MCF 10A (cell line): ENCODE measurements around the gene CCHCR1. TPM values are rescaled to one million over a fixed set of nuclear protein-coding genes. Genes with fewer than 3 reads are reported as not detected.
"Not testable (repeated sequence)": the region's sequence is repeated elsewhere in the genome, so short reads cannot be mapped to it uniquely, and the experiment has no call there.

Experiments used
- BruUV-seq: library from RNA; stranded (reverse); fragments of 400-500 nt; replicated peaks from 2 replicates; lab custom pipeline; 2021; lab: Mats Ljungman, UMichigan
- CTCF ChIA-PET: fragments of 300-600 bp; sonication (Branson Sonifier 250); formaldehyde crosslinking; extraction: SDS; loops from one replicate; lab custom pipeline; 2021; ENCODE audit warnings: antibody characterized with exemption, inconsistent platforms; lab: Yijun Ruan, JAX
- POLR2A ChIA-PET: fragments of 300-600, 350-650 bp; sonication (Branson Sonifier 250); formaldehyde crosslinking; extraction: SDS; loops from one replicate; lab custom pipeline; 2020; ENCODE audit warnings: antibody characterized with exemption, inconsistent platforms; lab: Yijun Ruan, JAX
- DNase-seq: peaks from one replicate; pipeline ENCODE4 v3.0.0-alpha.2; 2018; ENCODE audit not compliant: unreplicated experiment
- H3K27ac Mint-ChIP-seq: one replicate; pipeline ENCODE4 v1.8.0; 2022; ENCODE audit warnings: mild to moderate bottlenecking, low read depth, mixed read lengths; ENCODE audit not compliant: unreplicated experiment
- H3K27me3 Mint-ChIP-seq: one replicate; pipeline ENCODE4 v1.8.0; 2022; ENCODE audit warnings: mixed read lengths; ENCODE audit not compliant: insufficient read depth, unreplicated experiment
- H3K36me3 Mint-ChIP-seq: one replicate; pipeline ENCODE4 v1.8.0; 2022; ENCODE audit warnings: mild to moderate bottlenecking, moderate library complexity, mixed read lengths; ENCODE audit not compliant: insufficient read depth, unreplicated experiment
- H3K4me1 Mint-ChIP-seq: one replicate; pipeline ENCODE4 v1.8.0; 2022; ENCODE audit warnings: mixed read lengths; ENCODE audit not compliant: insufficient read depth, unreplicated experiment
- H3K4me3 Mint-ChIP-seq: one replicate; pipeline ENCODE4 v1.8.0; 2022; ENCODE audit warnings: mild to moderate bottlenecking, moderate library complexity, mixed read lengths; ENCODE audit not compliant: unreplicated experiment
- H3K9me3 Mint-ChIP-seq: one replicate; pipeline ENCODE4 v1.8.0; 2022; ENCODE audit warnings: mixed read lengths; ENCODE audit not compliant: unreplicated experiment
- CTCF ChIP-seq: fragments of 200-600 bp; IDR thresholded peaks from one replicate; pipeline ENCODE4 v1.8.0; 2022; ENCODE audit warnings: antibody characterized with exemption, mild to moderate bottlenecking; ENCODE audit not compliant: unreplicated experiment
- intact Hi-C: fragments of 100-400 bp; cut with micrococcal nuclease; formaldehyde crosslinking; loops from 2 replicates; pipeline ENCODE4 v1.14.1; 2022
- total RNA-seq: library from RNA; stranded (reverse); gene quantifications from 2 replicates; pipeline ENCODE4 v1.2.3, GENCODE V29; 2022

Gene CCHCR1
- total RNA-seq, 1 experiment from 2014 or later = 18.4 TPM

DNA sequence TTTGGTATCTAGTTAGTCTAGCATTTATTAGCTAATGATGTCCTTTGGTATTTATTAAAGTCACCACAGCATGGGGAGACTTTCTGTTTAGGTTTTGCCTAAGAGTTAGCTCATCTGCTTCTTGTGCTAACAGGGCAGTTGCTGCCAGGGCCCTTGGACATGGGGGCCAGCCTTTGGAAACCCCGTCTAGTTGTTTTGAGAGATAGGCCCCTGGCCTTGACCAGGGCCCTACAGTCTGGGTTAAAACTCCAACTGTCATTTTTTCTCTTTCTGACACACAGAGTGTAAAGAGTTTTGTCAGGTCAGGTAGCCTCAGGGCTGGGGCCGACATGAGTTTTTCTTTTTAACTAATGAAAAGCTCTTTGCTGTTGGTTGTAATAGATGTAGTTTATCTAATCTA, 25.7 kb upstream of the CCHCR1 start:
- Mint-ChIP-seq H3K36me3 (peaks cover 19% of the 10 kb centered on the region), H3K27ac (peak overlapping the region; percentile 42)
- BruUV-seq, H3K27me3 Mint-ChIP-seq, H3K4me1 Mint-ChIP-seq, H3K4me3 Mint-ChIP-seq, H3K9me3 Mint-ChIP-seq, intact Hi-C loops, DNase-seq: not testable (repeated sequence)
- POLR2A ChIA-PET = interaction anchor here (1.5 kb wide), 1 partner anchor 22 kb away, joined by 3 read pairs; no protein-coding TSS in a partner anchor
- CTCF ChIA-PET = interaction anchor here (1.4 to 1.7 kb wide), 2 partner anchors 19 to 183 kb away, joined by 4 to 7 read pairs; no protein-coding TSS in a partner anchor

DNA sequence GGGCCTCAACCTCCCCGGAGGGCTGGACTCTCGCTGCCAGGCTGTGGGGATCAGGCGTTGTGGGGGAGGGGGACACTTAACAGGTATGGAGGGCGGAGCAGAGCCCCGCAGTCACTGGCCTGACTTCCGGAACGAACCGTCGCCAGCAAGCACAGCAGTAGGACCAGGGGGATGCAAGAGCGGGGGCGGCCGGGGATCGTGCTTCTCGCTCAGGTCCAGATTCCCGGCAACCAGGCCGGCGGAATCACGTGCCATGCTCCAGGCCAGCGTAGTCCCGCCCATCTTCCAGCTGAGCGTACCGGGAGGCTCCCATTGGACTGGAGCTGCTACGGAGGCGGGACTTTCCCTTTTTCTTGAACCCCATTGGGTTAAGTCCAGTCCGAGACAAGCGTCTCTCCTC, 22.9 kb upstream of the CCHCR1 start:
- H3K27me3 Mint-ChIP-seq = no peaks in the 10 kb centered on the region
- peaks cover 12% of the 10 kb centered on the region for H3K36me3 Mint-ChIP-seq
- H3K4me1 Mint-ChIP-seq = peaks cover 15% of the 10 kb centered on the region
- no TSS peak for BruUV-seq
- no peak for DNase-seq
- TF ChIP-seq CTCF = no peak
- H3K9me3 Mint-ChIP-seq = no peaks in the 10 kb centered on the region
- intact Hi-C loops = no loop called here
- H3K4me3 Mint-ChIP-seq = no peak overlapping the region
- POLR2A ChIA-PET = no interaction called here
- CTCF ChIA-PET = no interaction called here
- H3K27ac Mint-ChIP-seq = no peak overlapping the region

DNA sequence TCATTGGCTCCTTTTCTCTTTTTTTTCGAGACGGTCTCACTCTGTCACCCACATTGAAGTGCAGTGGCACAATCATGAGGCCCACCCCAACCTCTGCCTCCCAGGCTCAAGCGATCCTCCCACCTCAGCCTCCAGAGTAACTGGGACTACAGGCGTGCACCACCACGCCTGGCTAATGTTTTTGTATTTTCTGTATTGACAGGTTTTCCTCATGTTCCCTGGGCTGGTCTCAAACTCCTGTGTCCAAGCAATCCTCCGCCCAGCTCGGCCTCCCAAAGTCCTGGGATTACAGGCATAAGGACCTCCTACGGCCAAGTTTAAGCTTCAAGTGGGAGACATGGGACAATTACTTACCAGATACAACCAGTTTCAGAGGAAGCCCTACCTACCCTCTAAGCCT, 22.3 kb upstream of the CCHCR1 start:
- Mint-ChIP-seq H3K27ac (no peak overlapping the region), H3K4me3 (no peak overlapping the region), H3K9me3 (no peaks in the 10 kb centered on the region), H3K4me1 (peaks cover 15% of the 10 kb centered on the region), H3K27me3 (no peaks in the 10 kb centered on the region), H3K36me3 (peaks cover 12% of the 10 kb centered on the region)
- TF ChIP-seq CTCF = no peak
- POLR2A ChIA-PET = no interaction called here
- BruUV-seq = no TSS peak
- CTCF ChIA-PET = no interaction called here
- intact Hi-C loops = no loop called here
- no peak for DNase-seq

GRCh38 chr6:31179042-31179386, 21.4 kb upstream of the CCHCR1 start:
- H3K27ac Mint-ChIP-seq = no peak overlapping the region
- no peak overlapping the region for H3K4me3 Mint-ChIP-seq
- intact Hi-C loops = no loop called here
- H3K27me3 Mint-ChIP-seq = no peaks in the 10 kb centered on the region
- BruUV-seq = no TSS peak
- no peaks in the 10 kb centered on the region for H3K9me3 Mint-ChIP-seq
- no peak for TF ChIP-seq CTCF
- ChIA-PET POLR2A (no interaction called here), CTCF (no interaction called here)
- peaks cover 15% of the 10 kb centered on the region for H3K4me1 Mint-ChIP-seq
- DNase-seq = no peak
- H3K36me3 Mint-ChIP-seq = peaks cover 12% of the 10 kb centered on the region
